ENCODE results near the gene TFDP1.

TFDP1 gene, protein sequence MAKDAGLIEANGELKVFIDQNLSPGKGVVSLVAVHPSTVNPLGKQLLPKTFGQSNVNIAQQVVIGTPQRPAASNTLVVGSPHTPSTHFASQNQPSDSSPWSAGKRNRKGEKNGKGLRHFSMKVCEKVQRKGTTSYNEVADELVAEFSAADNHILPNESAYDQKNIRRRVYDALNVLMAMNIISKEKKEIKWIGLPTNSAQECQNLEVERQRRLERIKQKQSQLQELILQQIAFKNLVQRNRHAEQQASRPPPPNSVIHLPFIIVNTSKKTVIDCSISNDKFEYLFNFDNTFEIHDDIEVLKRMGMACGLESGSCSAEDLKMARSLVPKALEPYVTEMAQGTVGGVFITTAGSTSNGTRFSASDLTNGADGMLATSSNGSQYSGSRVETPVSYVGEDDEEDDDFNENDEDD

DNA sequence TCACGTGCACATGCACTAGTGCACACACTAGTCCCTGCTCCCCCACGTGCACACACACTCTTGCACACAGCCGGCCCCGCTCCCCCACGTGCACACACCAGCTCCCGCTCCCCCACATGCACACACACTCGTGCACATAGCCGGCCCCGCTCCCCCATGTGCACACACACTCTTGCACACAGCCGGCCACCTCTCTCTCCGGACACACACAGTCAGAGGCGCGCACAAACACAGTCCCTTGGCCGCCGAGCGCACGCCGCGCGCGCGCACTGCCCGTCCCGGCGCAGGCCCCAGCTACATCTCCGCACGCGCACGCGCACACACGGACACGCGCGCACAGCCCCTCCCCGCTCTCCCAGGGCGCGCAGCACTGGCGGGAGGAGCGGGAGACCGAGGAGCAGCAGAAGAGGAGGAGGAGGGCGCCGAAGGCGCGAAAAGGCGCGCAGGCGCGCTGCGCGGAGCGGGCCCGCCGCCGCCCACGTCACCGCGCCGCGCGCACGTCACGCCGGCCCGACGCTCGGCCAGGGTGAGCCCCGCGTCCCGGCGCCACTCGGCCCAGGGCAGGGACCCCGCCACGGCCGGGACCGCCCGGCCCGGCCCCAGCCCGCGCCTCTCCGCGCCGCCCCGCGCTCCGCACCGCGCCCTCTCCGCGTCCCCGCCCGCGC is at the start of gene TFDP1:
TFDP1 (plus strand) TSS at position 549 of the 665 bp plus-strand sequence. CDS start 1,085 bp downstream, outside the sequence.
- FAIRE-seq (no peak), DNase-seq (ENCODE audit: insufficient read length, low spot score) (peak; percentile 100)
- TF ChIP-seq POLR2A (IDR thresholded peaks at IDR 0.05; ENCODE audit: low read depth, low read length), result peak; percentile 74

DNA sequence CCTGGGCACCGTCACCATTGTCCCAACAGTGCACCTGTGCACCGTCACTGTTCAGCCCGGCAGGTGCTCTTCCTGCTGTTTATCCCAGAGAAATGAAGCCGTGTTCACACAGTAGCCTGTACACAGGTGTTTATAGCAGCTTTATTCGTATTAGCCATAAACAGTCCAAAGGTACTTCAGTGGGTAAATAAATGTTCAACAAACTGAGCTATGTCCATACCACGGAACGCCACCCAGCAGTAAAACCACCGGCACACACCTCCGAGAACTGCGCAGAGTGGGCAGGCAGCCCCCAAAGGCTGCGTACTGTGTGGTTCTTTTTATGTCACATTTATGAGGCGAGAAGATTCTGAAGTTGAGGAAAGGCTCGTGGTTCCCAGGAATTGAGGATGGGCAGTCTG is 49.2 kb upstream of the TFDP1 start:
- DNase-seq (ENCODE audit: insufficient read length, low spot score) (no peak), FAIRE-seq (no peak)
- no peak for TF ChIP-seq POLR2A (IDR thresholded peaks at IDR 0.05; ENCODE audit: low read depth, low read length)

DNA sequence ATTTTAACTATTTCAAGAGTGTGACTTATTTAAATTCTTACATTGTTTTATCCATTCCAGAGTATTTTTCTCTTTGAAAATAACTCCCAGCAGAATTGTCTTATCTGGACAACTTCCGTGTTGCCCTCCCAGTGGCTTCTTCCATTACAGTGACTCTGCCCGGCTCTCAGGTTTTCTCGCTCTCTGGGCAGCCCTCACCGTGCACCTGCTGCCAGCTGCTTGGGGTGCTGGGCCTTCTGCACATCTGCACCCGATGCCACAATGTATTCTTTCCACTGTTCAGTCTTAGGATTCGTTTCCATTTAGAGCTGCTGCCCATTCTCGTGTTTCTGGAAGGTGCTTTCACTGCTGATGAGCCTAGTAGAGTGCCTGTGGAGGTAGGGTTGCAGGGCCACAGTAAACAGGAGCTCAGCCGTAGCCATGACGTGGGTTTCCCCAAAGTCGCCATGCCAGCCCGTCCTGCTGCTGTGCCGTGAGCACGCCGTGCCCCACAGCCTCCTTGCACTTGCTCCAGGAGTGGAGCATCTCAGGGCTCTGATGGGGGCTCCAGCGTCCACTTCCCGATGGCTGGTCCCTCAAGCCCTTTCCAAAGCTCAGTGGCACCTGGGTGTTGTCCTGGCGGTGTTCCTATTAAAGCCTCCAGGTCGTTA is 48.0 kb upstream of the TFDP1 start:
- FAIRE-seq (no peak), DNase-seq (ENCODE audit: insufficient read length, low spot score) (no peak)
- no peak for TF ChIP-seq POLR2A (IDR thresholded peaks at IDR 0.05; ENCODE audit: low read depth, low read length)

DNA sequence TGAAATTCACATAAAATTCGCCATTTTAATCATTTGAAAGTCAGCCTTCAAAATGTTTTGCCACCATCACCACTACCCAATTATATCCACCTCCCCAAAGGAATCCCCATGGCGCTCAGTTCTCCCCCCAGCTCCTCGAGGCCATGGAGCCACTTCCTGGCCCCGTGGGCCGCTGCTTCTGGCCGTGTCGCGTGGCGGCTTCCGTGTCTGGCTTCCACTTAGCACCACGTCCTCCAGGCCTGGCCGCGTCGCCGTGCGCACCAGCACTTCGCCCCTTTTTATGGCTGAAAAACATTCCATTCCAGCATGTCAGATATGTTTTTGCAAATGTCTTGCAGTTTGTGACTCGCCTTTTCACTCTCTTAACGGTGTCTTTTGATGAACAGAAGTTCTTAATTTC is 47.3 kb upstream of the TFDP1 start:
- FAIRE-seq (no peak), DNase-seq (ENCODE audit: insufficient read length, low spot score) (no peak)
- TF ChIP-seq POLR2A (IDR thresholded peaks at IDR 0.05; ENCODE audit: low read depth, low read length), result no peak

DNA sequence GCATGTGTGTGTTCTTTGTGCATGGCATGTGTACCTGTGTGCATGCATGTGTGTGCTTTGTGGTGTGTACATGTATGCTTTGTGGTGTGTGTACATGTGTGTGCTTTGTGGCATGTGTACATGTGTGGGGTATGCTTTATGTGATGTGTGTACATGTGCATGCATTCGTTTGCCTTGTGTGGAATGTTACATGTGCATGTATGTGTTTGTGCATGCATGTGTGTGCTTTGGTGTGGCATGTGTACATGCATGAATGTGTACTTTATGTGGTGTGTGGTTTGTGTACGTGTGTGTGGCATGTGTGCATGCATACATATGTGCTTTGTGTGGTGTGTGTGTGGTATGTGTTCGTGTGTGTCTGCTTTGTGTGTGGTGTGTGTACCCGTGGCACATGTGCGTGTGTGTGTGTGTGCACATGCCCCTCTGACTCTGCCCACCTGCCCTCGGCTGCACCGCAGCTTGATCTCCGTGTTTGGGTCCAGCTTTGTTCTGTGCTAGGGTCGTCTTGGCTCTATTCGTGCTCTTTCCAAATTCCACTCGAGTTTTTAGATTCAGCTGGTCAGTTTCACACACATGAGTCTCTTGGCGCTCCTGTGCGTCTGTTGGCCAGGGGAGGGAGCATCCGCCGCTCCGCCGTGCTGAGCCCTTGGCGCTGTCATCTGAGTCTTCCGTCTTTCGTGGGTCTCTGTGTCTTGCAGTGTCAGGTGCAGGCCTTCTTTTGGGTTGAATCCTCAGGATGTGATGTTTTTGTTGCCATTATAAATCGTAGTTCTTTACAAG is 46.5 kb upstream of the TFDP1 start:
- FAIRE-seq (no peak), DNase-seq (ENCODE audit: insufficient read length, low spot score) (no peak)
- no peak for TF ChIP-seq POLR2A (IDR thresholded peaks at IDR 0.05; ENCODE audit: low read depth, low read length)

DNA sequence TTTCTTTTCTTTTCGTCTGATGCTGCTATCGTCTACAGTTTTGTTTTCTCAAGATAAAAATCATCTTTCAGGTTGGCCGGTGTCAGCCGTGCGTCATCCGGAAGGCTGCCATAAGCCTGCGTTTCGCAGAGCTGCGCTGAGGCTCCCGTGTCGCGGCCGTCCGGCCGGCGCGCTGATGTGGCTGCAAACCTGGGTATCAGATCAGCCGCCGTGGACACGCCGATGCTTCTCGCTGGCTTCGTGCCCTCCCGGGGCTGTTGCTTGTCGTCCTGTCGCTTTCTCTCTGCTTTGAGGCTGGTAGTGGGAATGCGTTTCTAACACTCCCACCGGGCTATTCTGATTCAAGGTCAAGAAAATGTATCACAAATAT is 45.9 kb upstream of the TFDP1 start:
- TF ChIP-seq POLR2A (IDR thresholded peaks at IDR 0.05; ENCODE audit: low read depth, low read length), result no peak
- FAIRE-seq (no peak), DNase-seq (ENCODE audit: insufficient read length, low spot score) (no peak)

DNA sequence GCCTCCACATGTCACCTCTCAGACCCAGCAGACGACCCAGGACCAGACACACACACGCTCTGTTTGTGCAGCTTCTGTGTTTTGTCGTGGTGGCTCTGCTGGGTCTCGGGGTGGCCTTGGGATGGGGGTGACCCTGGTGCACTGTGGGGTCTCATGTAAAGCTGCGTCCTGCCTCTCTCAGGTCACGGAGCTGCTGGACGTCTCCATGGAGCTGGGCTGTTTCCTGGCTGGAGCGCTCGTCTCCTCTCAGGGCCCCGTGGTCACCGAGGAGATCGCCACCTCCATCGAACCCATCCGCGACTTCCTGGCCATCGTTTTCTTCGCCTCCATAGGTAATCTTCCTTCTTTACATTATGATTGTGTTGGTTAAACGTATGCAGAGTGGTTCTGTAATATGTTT is 45.4 kb upstream of the TFDP1 start:
- no peak for FAIRE-seq
- TF ChIP-seq POLR2A (IDR thresholded peaks at IDR 0.05; ENCODE audit: low read depth, low read length), result no peak

DNA sequence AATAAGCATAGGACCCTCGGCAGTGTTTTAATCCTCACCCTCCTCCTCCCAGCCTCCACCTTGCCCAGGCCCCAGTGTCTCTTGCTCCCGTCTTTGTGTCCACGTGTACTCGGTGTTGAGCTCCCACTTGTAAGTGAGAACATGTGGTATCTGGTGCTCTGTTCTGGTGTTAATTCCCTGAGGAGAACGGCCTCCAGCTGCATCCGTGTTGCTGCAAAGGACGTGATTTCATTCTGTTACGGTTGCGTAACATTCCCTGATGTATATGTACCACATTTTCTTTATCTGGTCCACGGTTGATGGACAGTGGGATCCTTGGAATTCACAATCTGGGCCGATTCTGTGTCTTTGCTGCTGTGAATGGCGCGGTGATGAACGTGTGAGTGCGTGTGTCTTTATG is 44.7 kb upstream of the TFDP1 start:
- no peak for DNase-seq (ENCODE audit: insufficient read length, low spot score)
- no peak for TF ChIP-seq POLR2A (IDR thresholded peaks at IDR 0.05; ENCODE audit: low read depth, low read length)
- FAIRE-seq, result no peak

More for the DNA sequence above, 45.4 kb upstream of the TFDP1 start:
- DNase-seq (ENCODE audit: insufficient read length, low spot score), result no peak

DNA sequence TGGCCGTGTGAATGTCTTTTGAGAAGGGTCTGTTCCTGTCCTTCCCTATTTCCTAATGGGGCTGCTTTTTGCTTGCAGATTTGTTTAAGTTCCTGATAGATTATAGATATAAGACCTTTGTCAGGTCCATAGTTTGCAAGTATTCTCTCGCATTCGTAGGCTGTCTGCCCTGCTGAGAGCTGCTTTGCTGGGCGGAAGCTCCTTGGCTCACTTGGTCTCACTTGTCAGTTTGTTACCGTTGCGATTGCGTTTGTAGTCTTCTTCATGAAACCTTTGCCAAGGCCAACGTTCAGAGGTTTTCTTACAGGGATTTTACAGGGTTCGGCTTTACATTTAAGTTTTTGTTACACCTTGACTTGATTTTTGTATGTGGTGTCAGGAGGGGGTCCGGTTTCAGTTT is 44.0 kb upstream of the TFDP1 start:
- TF ChIP-seq POLR2A (IDR thresholded peaks at IDR 0.05; ENCODE audit: low read depth, low read length), result no peak
- DNase-seq (ENCODE audit: insufficient read length, low spot score) (no peak), FAIRE-seq (no peak)

DNA sequence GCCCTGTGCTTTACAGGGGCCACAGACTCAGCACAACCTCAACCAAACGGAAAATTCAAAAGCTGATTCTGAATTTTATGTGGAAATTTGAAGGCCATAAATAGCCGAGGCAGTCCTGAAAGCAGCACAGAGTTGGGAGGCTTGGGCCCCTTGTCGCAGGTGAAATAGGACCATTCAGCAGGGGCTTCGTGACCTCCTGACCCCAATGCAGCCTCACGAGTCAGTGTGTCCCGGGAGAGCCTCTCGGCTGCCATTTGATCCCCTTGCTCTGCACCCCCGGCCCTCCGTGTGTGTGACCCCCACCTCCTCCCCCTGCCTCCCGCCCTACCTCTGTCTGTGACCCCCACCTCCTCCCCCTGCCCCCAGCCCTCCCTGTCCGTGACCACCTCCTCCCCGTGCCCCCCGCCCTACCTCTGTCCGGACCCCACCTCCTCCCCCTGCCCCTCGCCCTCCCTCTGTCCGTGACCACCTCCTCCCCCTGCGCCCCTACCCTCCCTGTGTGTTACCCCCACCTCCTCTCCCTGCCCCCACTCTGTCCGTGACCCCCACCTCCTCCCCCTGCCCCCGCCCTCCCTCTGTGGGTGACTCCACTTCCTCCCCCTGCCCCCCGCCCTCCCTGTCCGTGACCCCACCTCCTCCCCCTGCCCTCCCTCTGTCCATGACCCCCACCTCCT is 41.7 kb upstream of the TFDP1 start:
- DNase-seq (ENCODE audit: insufficient read length, low spot score) (no peak), FAIRE-seq (no peak)
- no peak for TF ChIP-seq POLR2A (IDR thresholded peaks at IDR 0.05; ENCODE audit: low read depth, low read length)

DNA sequence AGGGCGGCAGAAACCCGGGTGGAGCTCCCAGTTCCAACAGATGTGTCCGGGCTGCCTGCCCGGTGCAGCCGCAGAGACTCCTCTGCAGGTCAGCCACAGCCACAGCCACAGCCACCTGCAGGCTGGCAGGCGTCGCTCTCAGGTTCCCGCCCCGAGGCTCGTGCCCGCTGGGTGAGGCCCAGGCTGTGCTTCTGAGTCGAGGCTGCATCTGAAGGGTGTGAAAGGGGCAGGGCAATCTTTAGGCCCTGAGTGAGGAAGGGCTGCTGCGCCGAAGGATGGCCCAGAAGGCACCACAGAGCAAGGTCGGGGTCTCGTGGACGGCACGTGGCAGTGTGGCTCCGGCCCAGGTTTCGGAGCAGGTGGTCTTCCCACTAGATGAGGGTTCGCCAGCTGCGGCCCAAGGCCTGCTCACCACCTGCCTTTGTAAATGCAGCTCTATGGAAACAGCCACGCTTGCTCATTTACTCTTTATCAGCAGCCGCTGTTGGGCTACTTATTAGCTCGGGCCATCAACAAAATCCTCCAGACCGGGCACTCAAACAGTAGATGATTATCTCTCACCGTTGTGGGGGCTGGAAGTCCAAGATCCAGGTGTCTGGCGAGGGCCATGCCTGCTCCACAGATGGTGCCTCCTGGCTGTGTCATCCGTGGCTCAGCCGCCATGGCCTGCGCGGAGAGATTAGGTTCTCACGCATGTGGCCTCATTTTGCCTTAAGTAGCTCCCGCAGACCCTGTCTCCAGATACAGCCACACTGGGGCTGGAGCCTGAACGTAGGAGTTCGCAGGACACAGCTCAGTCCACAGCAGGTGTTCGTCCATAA is 40.3 kb upstream of the TFDP1 start:
- FAIRE-seq (no peak), DNase-seq (ENCODE audit: insufficient read length, low spot score) (no peak)
- TF ChIP-seq POLR2A (IDR thresholded peaks at IDR 0.05; ENCODE audit: low read depth, low read length), result no peak

DNA sequence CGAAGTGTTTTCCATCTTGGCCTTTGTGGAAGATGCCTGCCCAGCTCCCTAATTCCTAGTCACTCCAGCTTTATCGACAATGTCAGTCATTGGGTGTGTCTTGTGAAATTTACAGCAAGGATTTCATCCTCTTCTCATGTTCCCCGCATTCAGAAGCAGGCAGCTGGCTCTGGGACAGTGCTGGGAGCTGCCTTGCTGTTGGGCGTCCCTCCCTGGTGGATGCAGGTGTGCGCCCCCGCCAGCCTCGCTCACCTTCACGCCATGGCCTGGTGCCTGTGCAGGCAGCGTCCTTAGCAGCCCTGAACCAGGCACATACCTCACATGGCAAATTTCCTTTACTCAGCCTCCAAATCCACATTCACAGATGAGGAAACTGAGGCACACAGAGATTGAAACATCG is 39.7 kb upstream of the TFDP1 start:
- no peak for TF ChIP-seq POLR2A (IDR thresholded peaks at IDR 0.05; ENCODE audit: low read depth, low read length)

More for the DNA sequence above, 39.7 kb upstream of the TFDP1 start:
- FAIRE-seq (no peak), DNase-seq (ENCODE audit: insufficient read length, low spot score) (no peak)

All from H54 (cell line).